ENCODE measurements around the gene CELA2B.
"Not testable (repeated sequence)": the region's sequence is repeated elsewhere in the genome, so short reads cannot be mapped to it uniquely, and the experiment has no call there.

Gene CELA2B

DNA sequence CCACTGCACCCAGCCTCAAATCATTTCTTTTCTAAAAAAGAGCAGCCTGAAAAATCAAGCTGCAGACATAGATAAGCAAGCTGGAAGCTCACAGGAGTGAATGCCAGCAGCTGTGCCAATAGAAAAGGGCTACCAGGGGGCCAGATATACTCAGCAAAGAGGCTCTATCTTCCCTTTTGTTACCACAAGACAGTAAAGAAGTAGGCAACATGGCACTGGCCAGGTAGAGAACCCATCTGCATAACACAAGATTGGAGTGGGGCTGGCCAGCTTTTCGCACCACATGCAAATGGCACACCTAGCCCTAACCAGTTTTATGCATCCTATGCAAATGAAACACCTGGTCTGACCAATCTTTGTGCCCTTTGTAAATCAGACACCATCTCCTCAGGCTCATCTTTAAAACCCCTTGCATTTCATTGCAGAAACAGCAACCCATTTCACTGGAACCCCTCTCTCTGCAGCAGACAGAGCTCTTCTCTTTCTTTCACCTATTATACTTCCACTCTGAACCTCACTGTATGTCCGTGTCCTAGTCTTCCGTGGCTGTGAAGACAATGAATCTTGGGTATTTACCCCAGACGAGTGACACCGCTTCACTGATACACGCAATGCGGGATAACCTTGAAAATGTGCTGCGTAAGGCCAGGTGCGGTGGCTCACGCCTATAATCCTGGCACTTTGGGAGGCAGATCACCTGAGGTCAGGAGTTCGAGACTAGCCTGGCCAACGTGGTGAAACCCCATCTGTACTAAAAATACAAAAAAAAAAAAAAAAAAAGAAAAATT lies 33.0 kb downstream of the CELA2B start:
- DNase-seq, result no peak
- TF ChIP-seq, protein P1, sequence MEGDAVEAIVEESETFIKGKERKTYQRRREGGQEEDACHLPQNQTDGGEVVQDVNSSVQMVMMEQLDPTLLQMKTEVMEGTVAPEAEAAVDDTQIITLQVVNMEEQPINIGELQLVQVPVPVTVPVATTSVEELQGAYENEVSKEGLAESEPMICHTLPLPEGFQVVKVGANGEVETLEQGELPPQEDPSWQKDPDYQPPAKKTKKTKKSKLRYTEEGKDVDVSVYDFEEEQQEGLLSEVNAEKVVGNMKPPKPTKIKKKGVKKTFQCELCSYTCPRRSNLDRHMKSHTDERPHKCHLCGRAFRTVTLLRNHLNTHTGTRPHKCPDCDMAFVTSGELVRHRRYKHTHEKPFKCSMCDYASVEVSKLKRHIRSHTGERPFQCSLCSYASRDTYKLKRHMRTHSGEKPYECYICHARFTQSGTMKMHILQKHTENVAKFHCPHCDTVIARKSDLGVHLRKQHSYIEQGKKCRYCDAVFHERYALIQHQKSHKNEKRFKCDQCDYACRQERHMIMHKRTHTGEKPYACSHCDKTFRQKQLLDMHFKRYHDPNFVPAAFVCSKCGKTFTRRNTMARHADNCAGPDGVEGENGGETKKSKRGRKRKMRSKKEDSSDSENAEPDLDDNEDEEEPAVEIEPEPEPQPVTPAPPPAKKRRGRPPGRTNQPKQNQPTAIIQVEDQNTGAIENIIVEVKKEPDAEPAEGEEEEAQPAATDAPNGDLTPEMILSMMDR (IDR thresholded peaks at IDR 0.05; ENCODE audit: low read depth, low read length), result no peak
- Histone ChIP-seq H3K9me3 (no peaks in the 10 kb centered on the region), H3K27me3 (no peaks in the 10 kb centered on the region), H3K36me3 (no peaks in the 10 kb centered on the region), H3K4me3 (ENCODE audit: low read depth, low read length) (no peak overlapping the region), H3K4me1 (no peaks in the 10 kb centered on the region)

DNA sequence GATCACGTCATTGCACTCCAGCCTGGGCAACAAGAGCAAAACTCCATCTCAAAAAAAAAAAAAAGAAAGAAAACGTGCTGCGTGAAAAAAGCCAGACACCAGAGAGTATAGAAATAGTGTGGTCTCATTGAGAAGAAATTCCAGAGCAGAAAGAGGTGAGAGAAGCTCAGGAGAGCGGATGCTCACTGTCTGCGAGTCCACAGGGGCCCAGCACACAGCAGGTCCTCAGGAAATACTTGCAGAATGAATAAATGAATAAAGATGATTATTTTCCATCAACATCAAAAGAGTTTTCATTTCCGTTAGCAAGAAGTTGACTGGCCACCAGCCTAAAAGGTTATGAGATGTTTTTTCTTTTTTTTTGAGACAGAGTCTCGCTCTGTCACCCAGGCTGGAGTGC lies 33.7 kb downstream of the CELA2B start:
- no peaks in the 10 kb centered on the region for H3K4me1 ChIP-seq
- no peak for DNase-seq
- no peaks in the 10 kb centered on the region for H3K27me3 ChIP-seq
- TF ChIP-seq, protein P1 (IDR thresholded peaks at IDR 0.05; ENCODE audit: low read depth, low read length), result no peak
- no peak overlapping the region for H3K4me3 ChIP-seq (ENCODE audit: low read depth, low read length)
- no peaks in the 10 kb centered on the region for H3K9me3 ChIP-seq
- H3K36me3 ChIP-seq, result no peaks in the 10 kb centered on the region

DNA sequence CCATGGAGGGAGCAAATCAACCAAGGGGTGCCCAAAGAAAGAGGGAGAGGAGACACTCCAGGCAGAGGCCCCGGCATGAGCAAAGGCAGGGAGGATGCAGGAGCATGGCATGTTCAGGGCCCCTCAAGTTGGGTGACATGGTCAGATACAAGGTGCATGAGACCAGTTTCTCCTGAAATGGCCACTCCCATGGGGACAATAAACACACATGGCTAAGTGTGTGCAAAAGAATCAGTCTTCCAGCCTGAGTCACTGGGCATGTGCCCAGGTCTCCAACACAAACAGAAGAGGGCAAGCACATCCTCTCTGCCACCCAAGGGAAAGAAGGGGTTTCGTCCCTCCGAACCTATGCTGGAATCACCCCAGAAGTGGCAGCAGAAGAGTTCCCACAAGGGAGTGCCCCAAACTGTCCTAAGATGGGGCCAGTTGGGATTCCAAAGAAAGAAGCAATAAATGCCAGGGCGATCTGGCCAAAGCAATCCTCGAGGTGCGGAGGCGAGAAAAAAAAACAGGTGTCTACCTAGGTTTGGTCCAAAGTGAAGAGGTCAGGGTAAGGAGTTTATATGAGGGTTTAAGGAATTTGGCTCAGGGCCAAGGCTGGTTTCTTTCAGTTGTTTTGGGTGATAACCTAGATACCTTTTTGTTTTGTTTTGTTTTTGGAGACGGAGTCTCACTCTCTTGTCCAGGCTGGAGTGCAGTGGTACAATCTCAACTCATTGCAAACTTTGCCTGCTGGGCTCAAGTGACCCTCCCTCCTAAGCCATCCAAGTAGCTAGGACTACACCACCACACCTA lies 34.9 kb downstream of the CELA2B start:
- H3K27me3 ChIP-seq, result no peaks in the 10 kb centered on the region
- TF ChIP-seq, protein P1 (IDR thresholded peaks at IDR 0.05; ENCODE audit: low read depth, low read length), result no peak
- no peaks in the 10 kb centered on the region for H3K9me3 ChIP-seq
- H3K4me3 ChIP-seq (ENCODE audit: low read depth, low read length), result no peak overlapping the region
- no peak for DNase-seq
- H3K4me1 ChIP-seq, result no peaks in the 10 kb centered on the region
- no peaks in the 10 kb centered on the region for H3K36me3 ChIP-seq

DNA sequence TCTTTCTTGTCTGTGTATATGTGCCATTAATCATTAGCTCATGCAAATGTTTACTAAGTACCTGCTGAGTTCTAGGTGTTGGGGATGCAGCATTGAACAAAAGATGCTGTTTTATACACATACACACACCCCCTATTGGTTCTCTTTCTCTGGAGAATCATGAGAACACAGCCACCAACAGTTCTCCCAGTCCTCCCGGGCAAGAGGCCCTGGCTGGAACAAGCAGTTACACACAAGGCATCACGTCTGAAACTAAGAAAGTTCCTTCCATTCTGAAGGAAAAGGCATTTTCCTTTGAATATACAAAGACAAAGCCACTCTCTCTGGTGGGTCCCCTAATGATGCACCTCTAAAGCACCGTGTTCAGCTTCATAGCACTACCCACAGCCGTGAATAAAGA lies 37.3 kb downstream of the CELA2B start:
- TF ChIP-seq, protein P1 (IDR thresholded peaks at IDR 0.05; ENCODE audit: low read depth, low read length), result no peak
- H3K9me3 ChIP-seq, result no peaks in the 10 kb centered on the region
- no peaks in the 10 kb centered on the region for H3K27me3 ChIP-seq
- no peaks in the 10 kb centered on the region for H3K36me3 ChIP-seq
- H3K4me1 ChIP-seq, result no peaks in the 10 kb centered on the region
- no peak overlapping the region for H3K4me3 ChIP-seq (ENCODE audit: low read depth, low read length)
- no peak for DNase-seq

DNA sequence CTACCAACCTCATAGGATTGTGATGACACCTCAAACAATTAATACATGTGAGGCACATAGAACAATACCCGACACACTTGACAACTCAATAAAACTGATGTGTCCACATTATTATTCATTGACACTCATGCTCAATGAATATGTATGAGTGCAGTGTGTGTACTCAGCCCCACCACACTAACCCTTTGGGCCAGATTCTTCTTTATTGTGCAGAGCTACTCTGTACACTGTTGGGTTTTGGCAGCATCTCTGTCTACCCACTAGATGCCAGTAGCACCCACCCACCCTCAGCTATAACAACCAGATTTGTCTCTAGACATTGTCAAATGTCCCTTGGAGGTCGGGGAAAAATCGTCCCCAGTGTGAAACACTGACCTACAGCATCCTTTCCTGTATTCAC lies 38.0 kb downstream of the CELA2B start:
- Histone ChIP-seq H3K9me3 (no peaks in the 10 kb centered on the region), H3K36me3 (no peaks in the 10 kb centered on the region), H3K4me1 (no peaks in the 10 kb centered on the region), H3K27me3 (no peaks in the 10 kb centered on the region), H3K4me3 (ENCODE audit: low read depth, low read length) (no peak overlapping the region)
- no peak for DNase-seq
- TF ChIP-seq, protein P1 (IDR thresholded peaks at IDR 0.05; ENCODE audit: low read depth, low read length), result no peak

DNA sequence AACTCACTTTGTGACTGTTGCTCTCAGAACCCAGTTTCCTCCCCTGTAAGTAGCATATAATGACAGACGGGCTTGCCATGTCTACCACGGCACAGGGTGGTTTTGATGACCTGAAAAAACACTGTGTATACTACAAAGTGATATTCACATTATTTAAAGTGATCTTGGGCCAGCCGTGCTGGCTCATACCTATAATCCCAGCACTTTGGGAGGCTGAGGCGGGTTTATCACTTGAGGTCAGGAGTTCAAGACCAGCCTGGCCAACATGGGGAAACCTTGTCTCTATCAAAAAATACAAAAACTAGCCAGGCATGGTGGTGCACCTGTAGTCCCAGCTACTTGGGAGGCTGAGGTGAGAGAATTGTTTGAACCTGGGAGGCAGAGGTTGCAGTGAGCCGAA lies 38.7 kb downstream of the CELA2B start:
- not testable (repeated sequence) for H3K9me3 ChIP-seq; H3K27me3 ChIP-seq; DNase-seq; H3K4me3 ChIP-seq (ENCODE audit: low read depth, low read length); H3K36me3 ChIP-seq; H3K4me1 ChIP-seq
